CD4-positive, alpha-beta T cell (primary cell): ENCODE measurements around the gene EVA1B. TPM values are rescaled to one million over a fixed set of nuclear protein-coding genes. Genes with fewer than 3 reads are reported as not detected.

Experiments used
- ATAC-seq: fragments of 200-7000 bp; cut with Tn5 transposase; one replicate; pipeline ENCODE4 v1.10.0; 2022; ENCODE audit warnings: mild to moderate bottlenecking; ENCODE audit not compliant: poor library complexity
- CTCF ChIA-PET: fragments of 350-600 bp; sonication (Branson Sonifier 250); formaldehyde crosslinking; loops from one replicate; lab custom pipeline; 2021; ENCODE audit warnings: antibody characterized with exemption, inconsistent platforms; lab: Charles Lee
- POLR2A ChIA-PET: fragments of 350-600 bp; sonication (Branson Sonifier 250); formaldehyde crosslinking; loops from one replicate; lab custom pipeline; 2021; ENCODE audit warnings: antibody characterized with exemption, inconsistent platforms; lab: Charles Lee
- DNase-seq, 14 experiments: peaks; one replicate each; pipeline ENCODE4 v3.0.0-alpha.2; 2013 to 2020; ENCODE audit warnings: mixed read lengths in 2 of 14
- H3K27ac ChIP-seq, 2 donors: one replicate each; pipeline versions ENCODE4 v1.5.1 to v1.7.0; 2013; ENCODE audit warnings: low read length in 2 of 2, low read depth in 1 of 2, mild to moderate bottlenecking in 1 of 2
- H3K27me3 ChIP-seq, 2 experiments: 1 replicate in 1 of 2; 2 replicates in 1 of 2; pipeline versions ENCODE4 v1.6.1 to v1.7.0; 2013; ENCODE audit warnings: low read length in 2 of 2, control low read depth in 1 of 2, mild to moderate bottlenecking in 1 of 2, moderate library complexity in 1 of 2; ENCODE audit not compliant: insufficient read depth in 2 of 2, control insufficient read depth in 1 of 2
- H3K36me3 ChIP-seq: one replicate; pipeline ENCODE4 v1.6.1; 2013; ENCODE audit warnings: low read length, control low read depth; ENCODE audit not compliant: insufficient read depth
- H3K4me1 ChIP-seq: one replicate; pipeline ENCODE4 v1.6.1; 2013; ENCODE audit warnings: low read length, control low read depth; ENCODE audit not compliant: insufficient read depth
- H3K4me3 ChIP-seq: one replicate; pipeline ENCODE4 v1.5.1; 2013; ENCODE audit warnings: mild to moderate bottlenecking, low read length, moderate library complexity
- H3K9me3 ChIP-seq, 2 experiments: 1 replicate in 1 of 2; 2 replicates in 1 of 2; pipeline versions ENCODE4 v1.6.1 to v1.7.0; 2013; ENCODE audit warnings: low read length in 2 of 2, mild to moderate bottlenecking in 2 of 2, control low read depth in 1 of 2, moderate library complexity in 1 of 2; ENCODE audit not compliant: control insufficient read depth in 1 of 2, insufficient read depth in 1 of 2
- H3K27ac Mint-ChIP-seq: one replicate; pipeline ENCODE4 v1.8.0; 2020; ENCODE audit warnings: mixed read lengths
- H3K27me3 Mint-ChIP-seq: one replicate; pipeline ENCODE4 v1.8.0; 2021; ENCODE audit warnings: mixed read lengths
- H3K36me3 Mint-ChIP-seq: one replicate; pipeline ENCODE4 v1.8.0; 2021; ENCODE audit warnings: low read depth, mixed read lengths
- H3K4me1 Mint-ChIP-seq: one replicate; pipeline ENCODE4 v1.8.0; 2021; ENCODE audit warnings: low read depth, mixed read lengths
- H3K4me3 Mint-ChIP-seq: one replicate; pipeline ENCODE4 v1.8.0; 2020; ENCODE audit warnings: mild to moderate bottlenecking, mixed read lengths
- H3K9me3 Mint-ChIP-seq: one replicate; pipeline ENCODE4 v1.8.0; 2020; ENCODE audit warnings: mixed read lengths
- intact Hi-C, 2 experiments: fragments of 100-400 bp; cut with DNase I in 1 of 2; cut with micrococcal nuclease in 1 of 2; formaldehyde crosslinking; loops; one replicate each; pipeline versions ENCODE4 v1.15.1 to v1.9.0; 2023 to 2025; cut with DNase I, micrococcal nuclease
- total RNA-seq, 174 experiments: library from RNA in 2 of 174; stranded (reverse) in 2 of 174; gene quantifications; one replicate each; pipeline ENCODE4 v1.2.3 and lab custom pipeline; 2021 to 2026
- TF ChIP-seq, protein P1 (sequence below): fragments of 200-600 bp; IDR thresholded peaks from one replicate; pipeline ENCODE4 v1.8.0; 2022; ENCODE audit warnings: antibody characterized with exemption, mild to moderate bottlenecking

Gene EVA1B
- total RNA-seq, 2 experiments from 2014 or later = 1.5 to 1.8 TPM

- ATAC-seq (no peak), DNase-seq (no peak)
- peaks cover 74% of the 10 kb centered on the region for H3K36me3 Mint-ChIP-seq
- no peaks in the 10 kb centered on the region for H3K27me3 ChIP-seq
- H3K4me1 Mint-ChIP-seq = peaks cover 26% of the 10 kb centered on the region
- intact Hi-C loops = loop anchor here in 1 of 2 experiments (5.0 kb wide), 1 partner anchor 46 kb away; the partner anchor contains the start of gene SH3D21
- no peaks in the 10 kb centered on the region for H3K27me3 Mint-ChIP-seq
- no peaks in the 10 kb centered on the region for H3K9me3 Mint-ChIP-seq
- ChIA-PET CTCF (interaction anchor here (0.6 to 1.2 kb wide), 2 partner anchors 10 to 16 kb away, joined by 3 to 5 read pairs; no protein-coding TSS in a partner anchor), POLR2A (interaction anchor here (7.0 kb wide), 1 partner anchor 14 kb away, joined by 73 read pairs; no protein-coding TSS in a partner anchor)
- no peak overlapping the region for H3K4me3 ChIP-seq
- no peak overlapping the region for H3K4me3 Mint-ChIP-seq
- H3K27ac ChIP-seq = no peak overlapping the region
- peaks cover 75% of the 10 kb centered on the region for H3K36me3 ChIP-seq
- H3K9me3 ChIP-seq = no peaks in the 10 kb centered on the region
- peak overlapping the region; percentile 42 for H3K27ac Mint-ChIP-seq
- TF ChIP-seq, protein P1, sequence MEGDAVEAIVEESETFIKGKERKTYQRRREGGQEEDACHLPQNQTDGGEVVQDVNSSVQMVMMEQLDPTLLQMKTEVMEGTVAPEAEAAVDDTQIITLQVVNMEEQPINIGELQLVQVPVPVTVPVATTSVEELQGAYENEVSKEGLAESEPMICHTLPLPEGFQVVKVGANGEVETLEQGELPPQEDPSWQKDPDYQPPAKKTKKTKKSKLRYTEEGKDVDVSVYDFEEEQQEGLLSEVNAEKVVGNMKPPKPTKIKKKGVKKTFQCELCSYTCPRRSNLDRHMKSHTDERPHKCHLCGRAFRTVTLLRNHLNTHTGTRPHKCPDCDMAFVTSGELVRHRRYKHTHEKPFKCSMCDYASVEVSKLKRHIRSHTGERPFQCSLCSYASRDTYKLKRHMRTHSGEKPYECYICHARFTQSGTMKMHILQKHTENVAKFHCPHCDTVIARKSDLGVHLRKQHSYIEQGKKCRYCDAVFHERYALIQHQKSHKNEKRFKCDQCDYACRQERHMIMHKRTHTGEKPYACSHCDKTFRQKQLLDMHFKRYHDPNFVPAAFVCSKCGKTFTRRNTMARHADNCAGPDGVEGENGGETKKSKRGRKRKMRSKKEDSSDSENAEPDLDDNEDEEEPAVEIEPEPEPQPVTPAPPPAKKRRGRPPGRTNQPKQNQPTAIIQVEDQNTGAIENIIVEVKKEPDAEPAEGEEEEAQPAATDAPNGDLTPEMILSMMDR = no peak
- peaks cover 23% of the 10 kb centered on the region for H3K4me1 ChIP-seq
Observed at GRCh38 chr1:36352910-36353878, 29.7 kb upstream of the EVA1B start.

- Histone ChIP-seq H3K27ac (no peak overlapping the region), H3K27me3 (no peaks in the 10 kb centered on the region), H3K4me1 (peaks cover 23% of the 10 kb centered on the region), H3K36me3 (peaks cover 71% of the 10 kb centered on the region), H3K9me3 (no peaks in the 10 kb centered on the region), H3K4me3 (no peak overlapping the region)
- Mint-ChIP-seq H3K9me3 (no peaks in the 10 kb centered on the region), H3K27ac (peak overlapping the region; percentile 42), H3K36me3 (peaks cover 74% of the 10 kb centered on the region), H3K4me3 (no peak overlapping the region), H3K27me3 (no peaks in the 10 kb centered on the region), H3K4me1 (peaks cover 26% of the 10 kb centered on the region)
- TF ChIP-seq, protein P1 = no peak
- POLR2A ChIA-PET = interaction anchor here (2.7 to 7.0 kb wide), 2 partner anchors 15 to 33 kb away, joined by 9 to 73 read pairs; partner anchors contain the start of gene STK40
- intact Hi-C loops = loop anchor here in 1 of 2 experiments (5.0 kb wide), 1 partner anchor 45 kb away; the partner anchor contains the start of gene SH3D21
- CTCF ChIA-PET = interaction anchor here (2.0 kb wide), 1 partner anchor 10 kb away, joined by 8 read pairs; no protein-coding TSS in a partner anchor
- ATAC-seq (no peak), DNase-seq (no peak)
Observed at GRCh38 chr1:36352125-36352909, 28.9 kb upstream of the EVA1B start.
